ENCODE results near the gene TNS1. TPM values are rescaled to one million over a fixed set of nuclear protein-coding genes. Genes with fewer than 3 reads are reported as not detected.
"Not testable (repeated sequence)": the region's sequence is repeated elsewhere in the genome, so short reads cannot be mapped to it uniquely, and the experiment has no call there.

The TNS1 gene
- 4.3 and 25.1 TPM in 2 replicates for total RNA-seq

GRCh38 chr2:218002845-218003180 lies at the start of gene TNS1:
Gene TNS1 (minus strand): TSS chr2:218002995. CDS start chr2:218002872, 123 bp downstream.
- no peak within 1 kb of the TSS for H3K4me3 ChIP-seq (ENCODE audit: low read depth, low read length)
- no peak for DNase-seq (ENCODE audit: low read depth)
- TF ChIP-seq, protein P1, sequence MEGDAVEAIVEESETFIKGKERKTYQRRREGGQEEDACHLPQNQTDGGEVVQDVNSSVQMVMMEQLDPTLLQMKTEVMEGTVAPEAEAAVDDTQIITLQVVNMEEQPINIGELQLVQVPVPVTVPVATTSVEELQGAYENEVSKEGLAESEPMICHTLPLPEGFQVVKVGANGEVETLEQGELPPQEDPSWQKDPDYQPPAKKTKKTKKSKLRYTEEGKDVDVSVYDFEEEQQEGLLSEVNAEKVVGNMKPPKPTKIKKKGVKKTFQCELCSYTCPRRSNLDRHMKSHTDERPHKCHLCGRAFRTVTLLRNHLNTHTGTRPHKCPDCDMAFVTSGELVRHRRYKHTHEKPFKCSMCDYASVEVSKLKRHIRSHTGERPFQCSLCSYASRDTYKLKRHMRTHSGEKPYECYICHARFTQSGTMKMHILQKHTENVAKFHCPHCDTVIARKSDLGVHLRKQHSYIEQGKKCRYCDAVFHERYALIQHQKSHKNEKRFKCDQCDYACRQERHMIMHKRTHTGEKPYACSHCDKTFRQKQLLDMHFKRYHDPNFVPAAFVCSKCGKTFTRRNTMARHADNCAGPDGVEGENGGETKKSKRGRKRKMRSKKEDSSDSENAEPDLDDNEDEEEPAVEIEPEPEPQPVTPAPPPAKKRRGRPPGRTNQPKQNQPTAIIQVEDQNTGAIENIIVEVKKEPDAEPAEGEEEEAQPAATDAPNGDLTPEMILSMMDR (conservative IDR thresholded peaks at IDR 0.05; ENCODE audit: low read depth, low read length) = no peak

GRCh38 chr2:218051903-218052302 lies 49.1 kb upstream of the TNS1 start:
- no peak for DNase-seq (ENCODE audit: low read depth)
- no peak overlapping the region for H3K4me3 ChIP-seq (ENCODE audit: low read depth, low read length)
- TF ChIP-seq, protein P1 (conservative IDR thresholded peaks at IDR 0.05; ENCODE audit: low read depth, low read length) = no peak

- no peak overlapping the region for H3K4me3 ChIP-seq (ENCODE audit: low read depth, low read length)
- TF ChIP-seq, protein P1 (conservative IDR thresholded peaks at IDR 0.05; ENCODE audit: low read depth, low read length) = no peak
- no peak for DNase-seq (ENCODE audit: low read depth)
These were observed 44.9 kb upstream of the TNS1 start for GRCh38 chr2:218047536-218048225.

- H3K4me3 ChIP-seq (ENCODE audit: low read depth, low read length) = no peak overlapping the region
- TF ChIP-seq, protein P1 (conservative IDR thresholded peaks at IDR 0.05; ENCODE audit: low read depth, low read length) = no peak
- no peak for DNase-seq (ENCODE audit: low read depth)
These were observed 43.4 kb upstream of the TNS1 start for GRCh38 chr2:218046238-218046637.

- H3K4me3 ChIP-seq (ENCODE audit: low read depth, low read length); DNase-seq (ENCODE audit: low read depth): not testable (repeated sequence)
These were observed 41.8 kb upstream of the TNS1 start for GRCh38 chr2:218044599-218044998.

- TF ChIP-seq, protein P1 (conservative IDR thresholded peaks at IDR 0.05; ENCODE audit: low read depth, low read length) = no peak
- DNase-seq (ENCODE audit: low read depth) = no peak
- H3K4me3 ChIP-seq (ENCODE audit: low read depth, low read length) = no peak overlapping the region
These were observed 40.9 kb upstream of the TNS1 start for GRCh38 chr2:218043701-218044109.

DNA sequence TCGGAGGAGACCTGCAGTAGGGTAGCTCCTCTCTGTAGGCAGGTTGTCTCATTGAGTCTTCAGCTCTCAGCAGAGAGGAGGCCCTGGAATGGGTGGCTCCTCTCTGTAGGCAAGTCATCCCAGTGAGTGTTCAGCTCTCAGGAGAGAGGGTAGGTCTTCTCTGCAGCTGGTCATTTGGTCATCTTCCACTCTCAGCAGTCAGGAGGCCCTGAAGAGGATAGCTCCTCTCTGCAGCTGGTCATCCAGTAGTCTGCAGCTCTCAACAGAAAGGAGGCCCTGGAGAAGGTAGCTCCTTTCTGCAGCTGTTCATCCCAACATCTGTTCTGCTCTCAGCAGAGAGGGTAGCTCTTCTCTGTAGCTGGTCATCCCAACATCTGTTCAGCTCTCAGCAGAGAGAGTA lies 40.3 kb upstream of the TNS1 start:
- DNase-seq (ENCODE audit: low read depth) = no peak
- no peak overlapping the region for H3K4me3 ChIP-seq (ENCODE audit: low read depth, low read length)
- TF ChIP-seq, protein P1 (conservative IDR thresholded peaks at IDR 0.05; ENCODE audit: low read depth, low read length) = no peak

Data from epithelial cell of proximal tubule (primary cell).